Astrocyte of the cerebellum (primary cell): Measurements from ENCODE around the gene PLPPR4.

Experiments used
- DNase-seq: peaks from one replicate; pipeline ENCODE4 v3.0.0-alpha.2; 2011; ENCODE audit warnings: low read depth
- H3K4me3 ChIP-seq: 2 replicates; pipeline ENCODE4 v1.5.1; 2011; ENCODE audit warnings: mild to moderate bottlenecking, low read depth, low read length, moderate library complexity
- in situ Hi-C: cut with HindIII; loops from 2 replicates; pipeline ENCODE4 v1.10.0; 2017; ENCODE audit warnings: low sequenced_read_pairs
- TF ChIP-seq, protein P1 (sequence below): IDR thresholded peaks from 2 replicates; pipeline ENCODE4 v1.5.1; 2012; ENCODE audit warnings: low read length, low read depth, moderate library complexity, mild to moderate bottlenecking; ENCODE audit errors: missing control alignments

Gene PLPPR4

DNA sequence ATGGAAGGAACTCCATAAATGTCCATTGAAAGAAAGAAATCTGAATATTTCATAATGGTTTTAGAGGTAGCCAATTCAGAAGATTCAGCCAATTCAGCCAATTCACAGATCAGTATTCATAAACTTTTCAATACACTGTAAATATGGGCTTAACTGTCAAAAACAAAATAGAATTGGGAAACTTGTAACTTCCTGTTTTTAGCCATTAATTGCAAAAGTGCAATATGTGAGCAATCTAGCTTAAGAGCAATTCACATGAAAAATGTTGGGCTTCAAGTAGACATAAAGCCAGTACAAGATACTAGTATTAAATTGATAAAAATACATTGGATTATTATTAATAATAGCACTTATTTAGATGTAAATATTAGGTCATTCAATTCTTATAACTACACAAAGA is 27.5 kb upstream of the PLPPR4 start:
- in situ Hi-C loops: no loop called here
- DNase-seq: no peak
- H3K4me3 ChIP-seq: no peak overlapping the region
- TF ChIP-seq, protein P1, sequence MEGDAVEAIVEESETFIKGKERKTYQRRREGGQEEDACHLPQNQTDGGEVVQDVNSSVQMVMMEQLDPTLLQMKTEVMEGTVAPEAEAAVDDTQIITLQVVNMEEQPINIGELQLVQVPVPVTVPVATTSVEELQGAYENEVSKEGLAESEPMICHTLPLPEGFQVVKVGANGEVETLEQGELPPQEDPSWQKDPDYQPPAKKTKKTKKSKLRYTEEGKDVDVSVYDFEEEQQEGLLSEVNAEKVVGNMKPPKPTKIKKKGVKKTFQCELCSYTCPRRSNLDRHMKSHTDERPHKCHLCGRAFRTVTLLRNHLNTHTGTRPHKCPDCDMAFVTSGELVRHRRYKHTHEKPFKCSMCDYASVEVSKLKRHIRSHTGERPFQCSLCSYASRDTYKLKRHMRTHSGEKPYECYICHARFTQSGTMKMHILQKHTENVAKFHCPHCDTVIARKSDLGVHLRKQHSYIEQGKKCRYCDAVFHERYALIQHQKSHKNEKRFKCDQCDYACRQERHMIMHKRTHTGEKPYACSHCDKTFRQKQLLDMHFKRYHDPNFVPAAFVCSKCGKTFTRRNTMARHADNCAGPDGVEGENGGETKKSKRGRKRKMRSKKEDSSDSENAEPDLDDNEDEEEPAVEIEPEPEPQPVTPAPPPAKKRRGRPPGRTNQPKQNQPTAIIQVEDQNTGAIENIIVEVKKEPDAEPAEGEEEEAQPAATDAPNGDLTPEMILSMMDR: no peak

DNA sequence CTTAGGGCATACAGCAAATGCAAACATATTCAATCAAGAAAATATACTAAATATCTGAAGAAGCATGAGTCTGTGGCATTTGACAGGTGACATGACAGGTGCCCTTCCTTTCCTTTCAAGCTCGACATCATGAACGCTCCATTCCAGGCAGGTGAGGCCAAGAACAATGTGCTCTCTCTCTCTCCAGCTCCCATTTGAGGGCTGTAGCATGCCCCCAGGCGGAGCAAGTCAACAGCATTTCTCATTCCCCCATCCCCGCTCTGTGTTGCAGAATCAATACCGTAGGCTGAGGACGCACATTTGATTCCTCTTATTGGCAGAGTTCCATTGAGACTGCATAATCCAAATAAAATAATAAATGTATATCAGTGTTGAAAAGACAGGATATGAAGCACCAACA is 24.6 kb upstream of the PLPPR4 start:
- H3K4me3 ChIP-seq: no peak overlapping the region
- in situ Hi-C loops: no loop called here
- TF ChIP-seq, protein P1: no peak
- DNase-seq: no peak

DNA sequence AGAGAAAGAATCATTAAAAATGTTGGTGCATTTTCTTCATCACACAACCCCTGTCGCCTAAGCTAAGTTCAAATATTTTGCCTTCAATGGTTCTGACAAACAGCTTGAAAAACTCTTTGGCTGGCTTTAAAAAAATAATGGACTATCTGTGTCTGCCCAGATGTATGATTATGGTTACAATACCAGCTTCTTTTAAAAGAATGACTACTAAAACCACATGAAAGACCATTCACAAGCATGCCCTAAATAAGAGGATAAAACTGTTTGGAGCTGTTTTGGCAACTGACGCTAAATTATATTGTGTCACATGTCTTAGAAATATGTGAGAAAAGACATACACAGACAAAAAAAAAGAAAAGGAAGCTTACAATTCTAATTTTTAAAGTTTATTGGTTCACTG is 23.7 kb upstream of the PLPPR4 start:
- in situ Hi-C loops: no loop called here
- no peak overlapping the region for H3K4me3 ChIP-seq
- DNase-seq: no peak
- TF ChIP-seq, protein P1: no peak

DNA sequence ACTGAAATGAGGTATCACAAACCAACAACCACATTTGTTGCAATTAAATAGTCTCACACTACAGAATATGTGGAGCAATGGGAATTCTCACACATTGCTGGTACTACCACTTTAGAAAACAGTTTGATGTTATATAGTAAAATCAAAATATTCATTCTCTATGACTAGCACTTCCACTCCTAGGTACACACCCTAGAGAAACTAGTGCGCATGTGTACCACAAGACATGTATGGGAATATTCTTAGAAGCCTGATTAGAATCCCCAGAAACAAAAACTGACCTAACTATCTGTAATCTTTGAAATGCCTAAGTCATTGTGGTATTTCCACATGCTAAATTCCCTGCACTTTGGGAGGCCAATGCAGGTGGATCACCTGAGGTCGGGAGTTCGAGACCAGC is 18.1 kb upstream of the PLPPR4 start:
- DNase-seq: no peak
- in situ Hi-C loops: no loop called here
- TF ChIP-seq, protein P1: no peak
- no peak overlapping the region for H3K4me3 ChIP-seq

DNA sequence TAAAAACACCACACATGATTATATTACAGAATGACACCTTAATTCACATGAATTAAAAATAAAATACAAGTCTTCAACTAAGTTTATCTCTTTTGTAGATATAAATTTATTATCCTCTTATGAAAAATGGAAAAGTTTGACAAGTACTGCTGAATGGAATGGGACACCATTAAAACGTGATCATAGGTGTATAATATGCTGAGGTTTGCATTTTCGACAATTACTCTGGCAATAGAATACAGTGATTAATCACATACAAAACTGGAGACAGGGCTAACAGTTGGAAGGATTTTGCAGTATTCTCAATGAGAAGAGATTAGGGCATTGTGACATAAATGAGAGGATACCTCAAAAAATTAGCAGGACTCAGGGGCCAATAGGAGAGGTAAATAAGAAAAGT is 17.1 kb upstream of the PLPPR4 start:
- in situ Hi-C loops: no loop called here
- no peak for DNase-seq
- no peak overlapping the region for H3K4me3 ChIP-seq
- TF ChIP-seq, protein P1: no peak

DNA sequence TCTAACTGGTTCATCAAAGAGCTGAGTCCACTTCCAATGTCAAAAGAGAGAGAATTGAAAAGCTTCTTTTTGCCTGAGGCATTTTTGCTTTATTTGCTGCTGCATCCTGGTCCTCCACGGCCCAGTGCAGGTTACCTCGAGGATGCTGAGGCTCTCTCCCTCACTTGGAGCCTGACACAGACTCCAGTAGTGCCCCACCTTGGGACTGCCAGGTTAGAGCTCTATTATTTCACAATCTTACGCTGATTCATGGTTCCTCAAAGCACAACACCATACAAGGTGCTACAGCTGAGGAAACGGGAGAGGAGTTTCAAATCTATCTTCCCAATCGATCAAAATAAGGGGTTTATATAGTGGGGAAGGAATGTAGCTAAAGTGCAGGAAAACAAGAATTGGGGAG is 13.6 kb upstream of the PLPPR4 start:
- H3K4me3 ChIP-seq: no peak overlapping the region
- TF ChIP-seq, protein P1: no peak
- in situ Hi-C loops: no loop called here
- no peak for DNase-seq

DNA sequence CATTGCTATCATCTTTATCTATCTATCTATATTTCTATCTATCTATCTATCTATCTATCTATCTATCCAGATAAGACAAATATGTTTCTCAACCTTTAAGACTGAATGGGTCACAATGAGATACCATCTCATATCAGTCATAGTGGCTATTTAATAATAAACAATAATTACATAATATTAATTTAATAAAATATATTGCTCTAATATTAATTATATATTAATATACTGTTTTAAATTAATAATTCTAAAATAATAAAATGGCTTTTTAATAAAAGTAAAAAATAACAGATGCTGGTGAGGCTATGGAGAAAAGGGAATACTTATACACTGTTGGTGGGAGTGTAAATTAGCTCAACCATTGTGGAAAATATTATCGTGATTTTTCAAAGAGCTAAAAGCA is 13.0 kb upstream of the PLPPR4 start:
- H3K4me3 ChIP-seq: no peak overlapping the region
- DNase-seq: no peak
- TF ChIP-seq, protein P1: no peak
- in situ Hi-C loops: no loop called here
